Stimulated activated CD8-positive, alpha-beta memory T cell treated with anti-CD3 and anti-CD28 coated beads, Interleukin-12 subunit alpha, Interleukin-12 subunit beta, amount 100 ng/mL, for 24 hours (primary cell): ENCODE measurements around the gene APOBEC4.

ENCODE experiments used
- DNase-seq: peaks from one replicate; pipeline ENCODE4 v3.0.0-alpha.2; 2020; ENCODE audit errors: extremely low read depth

Gene APOBEC4

GRCh38 chr1:183602510-183602909 is 50.6 kb downstream of the APOBEC4 start:
- no peak for DNase-seq

DNA sequence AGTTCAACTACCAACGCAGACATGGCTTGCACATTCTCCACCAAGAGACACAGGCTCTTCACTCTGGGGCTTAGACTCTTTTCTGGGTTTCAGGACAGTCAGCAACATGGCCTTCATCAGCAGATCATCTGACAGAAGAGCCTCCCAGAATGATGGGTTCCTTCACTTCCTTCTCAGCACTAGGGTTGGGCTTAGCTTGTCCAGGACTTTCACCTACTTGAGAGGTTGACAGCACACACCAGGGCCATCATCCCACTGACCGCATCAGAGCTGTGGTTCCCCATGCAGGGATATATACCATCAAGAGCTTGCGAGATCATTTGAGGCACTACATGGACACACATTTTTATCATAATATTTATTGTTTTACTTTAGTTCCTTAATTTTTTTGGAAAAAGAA is 52.5 kb downstream of the APOBEC4 start:
- DNase-seq = no peak

GRCh38 chr1:183600136-183600535 is 53.0 kb downstream of the APOBEC4 start:
- no peak for DNase-seq

- DNase-seq = no peak
Measured at GRCh38 chr1:183598386-183598785, 54.7 kb downstream of the APOBEC4 start.

- no peak for DNase-seq
Measured at GRCh38 chr1:183597656-183598347, 55.3 kb downstream of the APOBEC4 start.

DNA sequence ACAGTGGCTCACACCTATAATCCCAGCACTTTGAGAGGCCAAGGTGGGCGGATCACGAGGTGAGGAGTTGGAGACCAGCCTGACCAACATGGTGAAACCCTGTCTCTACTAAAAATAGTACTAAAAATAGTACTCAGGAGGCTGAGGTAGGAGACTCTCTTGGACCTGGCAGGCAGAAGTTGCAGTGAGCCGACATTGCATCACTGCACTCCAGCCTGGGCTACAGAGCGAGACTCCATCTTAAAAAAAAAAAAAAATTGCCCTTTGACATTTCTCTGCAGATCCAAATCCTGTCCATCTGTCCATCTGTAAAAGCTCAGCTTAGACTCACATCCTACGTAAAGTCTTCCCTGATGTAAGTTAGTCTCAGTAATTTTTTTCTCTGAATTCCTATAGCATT is 56.6 kb downstream of the APOBEC4 start:
- DNase-seq = no peak
